PC-3 (cell line): ENCODE measurements around the gene COL19A1. TPM values are rescaled to one million over a fixed set of nuclear protein-coding genes. Genes with fewer than 3 reads are reported as not detected.

Source experiments
- ATAC-seq: fragments of 200-7000 bp; cut with Tn5 transposase; 2 replicates; pipeline ENCODE4 v1.9.1; 2020; ENCODE audit warnings: mild to moderate bottlenecking, moderate library complexity
- BruUV-seq: library from RNA; stranded (reverse); fragments of 400-500 nt; replicated peaks from 2 replicates; lab custom pipeline; 2021; lab: Mats Ljungman, UMichigan
- CTCF ChIA-PET: fragments of 300-600 bp; sonication (Branson Sonifier 250); formaldehyde crosslinking; loops from one replicate; lab custom pipeline; 2022; ENCODE audit warnings: antibody characterized with exemption; lab: Charles Lee
- POLR2A ChIA-PET: fragments of 300-600 bp; sonication (Branson Sonifier 250); formaldehyde crosslinking; loops from one replicate; lab custom pipeline; 2022; ENCODE audit warnings: antibody characterized with exemption; ENCODE audit not compliant: unreplicated experiment; lab: Charles Lee
- DNase-seq: peaks from one replicate; pipeline ENCODE4 v3.0.0-alpha.2; 2015
- H2AFZ ChIP-seq: fragments of 300-600 bp; sonication (generic); 2 replicates; pipeline ENCODE4 v1.6.0; 2016; ENCODE audit warnings: antibody characterized with exemption, low read length
- H3F3A ChIP-seq: fragments of 300-600 bp; sonication (generic); one replicate; pipeline ENCODE4 v1.6.0; 2017; ENCODE audit warnings: antibody characterized with exemption, low read length, control low read depth, mild to moderate bottlenecking; ENCODE audit not compliant: unreplicated experiment
- H3K27ac ChIP-seq: fragments of 300-600 bp; sonication (generic); 2 replicates; pipeline ENCODE4 v1.5.1; 2016; ENCODE audit warnings: mild to moderate bottlenecking, low read length
- H3K27me3 ChIP-seq: fragments of 300-600 bp; sonication (generic); 2 replicates; pipeline ENCODE4 v1.6.1; 2016; ENCODE audit warnings: low read length, mixed read lengths
- H3K36me3 ChIP-seq: fragments of 300-600 bp; sonication (generic); 2 replicates; pipeline ENCODE4 v1.6.1; 2016; ENCODE audit warnings: low read depth, mixed run types, low read length, mixed read lengths
- H3K4me1 ChIP-seq: fragments of 300-600 bp; sonication (generic); 2 replicates; pipeline ENCODE4 v1.5.1; 2016; ENCODE audit warnings: low read length; ENCODE audit not compliant: insufficient read depth
- H3K4me2 ChIP-seq: fragments of 300-600 bp; sonication (generic); 2 replicates; pipeline ENCODE4 v1.6.0; 2016; ENCODE audit warnings: low read length
- H3K4me3 ChIP-seq: fragments of 300-600 bp; sonication (generic); 2 replicates; pipeline ENCODE4 v1.5.1; 2016; ENCODE audit warnings: mild to moderate bottlenecking, low read length, mixed read lengths
- H3K79me2 ChIP-seq: fragments of 300-600 bp; sonication (generic); 2 replicates; pipeline ENCODE4 v1.6.1; 2017; ENCODE audit warnings: low read length, mixed read lengths
- H3K9ac ChIP-seq: fragments of 300-600 bp; sonication (generic); 2 replicates; pipeline ENCODE4 v1.6.0; 2016; ENCODE audit warnings: mild to moderate bottlenecking, low read length
- H3K9me2 ChIP-seq: fragments of 300-600 bp; sonication (generic); replicated peaks from 2 replicates; pipeline ENCODE4 v1.6.1; 2016; ENCODE audit warnings: mixed run types, low read length, mixed read lengths
- H3K9me3 ChIP-seq: fragments of 300-600 bp; sonication (generic); 2 replicates; pipeline ENCODE4 v1.6.1; 2016; ENCODE audit warnings: low read length, mixed read lengths
- H4K20me1 ChIP-seq: fragments of 300-600 bp; sonication (generic); 2 replicates; pipeline ENCODE4 v1.6.1; 2016; ENCODE audit warnings: low read length, mixed read lengths
- CTCF ChIP-seq: fragments of 300-600 bp; sonication (generic); conservative IDR thresholded peaks from 2 replicates; pipeline ENCODE4 v1.5.1; 2017; ENCODE audit warnings: antibody characterized with exemption, low read depth, mild to moderate bottlenecking, low read length
- EZH2 ChIP-seq: fragments of 300-600 bp; sonication (generic); IDR thresholded peaks from one replicate; pipeline ENCODE4 v1.6.1; 2017; ENCODE audit warnings: antibody characterized with exemption, mild to moderate bottlenecking, low read length; ENCODE audit not compliant: unreplicated experiment
- EZH2phosphoT487 ChIP-seq: fragments of 300-600 bp; sonication (generic); IDR thresholded peaks from 2 replicates; pipeline ENCODE4 v1.6.1; 2018; ENCODE audit warnings: mild to moderate bottlenecking, antibody characterized with exemption, low read length, borderline replicate concordance
- intact Hi-C: fragments of 100-400 bp; cut with micrococcal nuclease; formaldehyde crosslinking; loops from 2 replicates; pipeline ENCODE4 v1.9.0; 2023
- total RNA-seq: library from RNA; depleted of rRNA; stranded (reverse); fragments of >200 nt; gene quantifications from 2 replicates; pipeline ENCODE4 v1.2.3, GENCODE V29; 2014

Gene COL19A1
- total RNA-seq, 1 experiment from 2014 or later: not detected

GRCh38 chr6:70079241-70079640 is 212.9 kb downstream of the COL19A1 start:
- Histone ChIP-seq H3K27me3 (peaks cover 9% of the 10 kb centered on the region), H3K36me3 (no peaks in the 10 kb centered on the region), H3F3A (no peaks in the 10 kb centered on the region), H2AFZ (no peak overlapping the region), H3K4me3 (no peak overlapping the region), H3K27ac (no peak overlapping the region), H4K20me1 (no peaks in the 10 kb centered on the region), H3K79me2 (no peaks in the 10 kb centered on the region), H3K9ac (no peak overlapping the region), H3K4me2 (no peak overlapping the region), H3K4me1 (no peaks in the 10 kb centered on the region), H3K9me2 (no peaks in the 10 kb centered on the region), H3K9me3 (no peaks in the 10 kb centered on the region)
- CTCF ChIA-PET: no interaction called here
- ATAC-seq (no peak), DNase-seq (no peak)
- intact Hi-C loops: no loop called here
- TF ChIP-seq EZH2phosphoT487: no peak
- TF ChIP-seq EZH2: no peak
- TF ChIP-seq CTCF: no peak
- no TSS peak for BruUV-seq
- POLR2A ChIA-PET: no interaction called here

- ATAC-seq (no peak), DNase-seq (no peak)
- intact Hi-C loops: no loop called here
- no peaks in the 10 kb centered on the region for H3K9me3 ChIP-seq
- H3K79me2 ChIP-seq: no peaks in the 10 kb centered on the region
- no peak overlapping the region for H3K4me3 ChIP-seq
- H3K4me2 ChIP-seq: no peak overlapping the region
- no peaks in the 10 kb centered on the region for H3F3A ChIP-seq
- ChIA-PET POLR2A (no interaction called here), CTCF (no interaction called here)
- no peaks in the 10 kb centered on the region for H3K9me2 ChIP-seq
- no peaks in the 10 kb centered on the region for H4K20me1 ChIP-seq
- H3K27me3 ChIP-seq: peaks cover 10% of the 10 kb centered on the region; the same call in 1 of the 2 replicates
- BruUV-seq: no TSS peak
- H3K4me1 ChIP-seq: no peaks in the 10 kb centered on the region
- no peak overlapping the region for H3K9ac ChIP-seq
- H2AFZ ChIP-seq: no peak overlapping the region
- no peak overlapping the region for H3K27ac ChIP-seq
- no peak for TF ChIP-seq EZH2
- TF ChIP-seq CTCF: no peak
- no peak for TF ChIP-seq EZH2phosphoT487
- H3K36me3 ChIP-seq: no peaks in the 10 kb centered on the region
These were observed 214.2 kb downstream of the COL19A1 start for GRCh38 chr6:70080443-70081070.

GRCh38 chr6:70082830-70083229 is 216.5 kb downstream of the COL19A1 start:
- Histone ChIP-seq H3K79me2 (no peaks in the 10 kb centered on the region), H3K27ac (no peak overlapping the region), H3K9ac (no peak overlapping the region), H4K20me1 (no peaks in the 10 kb centered on the region), H3K4me2 (no peak overlapping the region), H2AFZ (no peak overlapping the region), H3F3A (no peaks in the 10 kb centered on the region), H3K36me3 (no peaks in the 10 kb centered on the region), H3K27me3 (peaks cover 10% of the 10 kb centered on the region; the same call in 1 of the 2 replicates), H3K4me3 (no peak overlapping the region), H3K9me3 (no peaks in the 10 kb centered on the region), H3K9me2 (no peaks in the 10 kb centered on the region), H3K4me1 (no peaks in the 10 kb centered on the region)
- DNase-seq (no peak), ATAC-seq (no peak)
- TF ChIP-seq EZH2 (no peak), CTCF (no peak)
- CTCF ChIA-PET: no interaction called here
- POLR2A ChIA-PET: no interaction called here
- no TSS peak for BruUV-seq
- intact Hi-C loops: no loop called here
